HG03175 (cell line): ENCODE results near the gene CSNK2A1.

ENCODE experiments used
- ATAC-seq: cut with Tn5 transposase; IDR thresholded peaks from one replicate; pipeline ENCODE4 v1.9.1; 2021; ENCODE audit warnings: mild to moderate bottlenecking, moderate library complexity; ENCODE audit not compliant: unreplicated experiment

Gene CSNK2A1

DNA sequence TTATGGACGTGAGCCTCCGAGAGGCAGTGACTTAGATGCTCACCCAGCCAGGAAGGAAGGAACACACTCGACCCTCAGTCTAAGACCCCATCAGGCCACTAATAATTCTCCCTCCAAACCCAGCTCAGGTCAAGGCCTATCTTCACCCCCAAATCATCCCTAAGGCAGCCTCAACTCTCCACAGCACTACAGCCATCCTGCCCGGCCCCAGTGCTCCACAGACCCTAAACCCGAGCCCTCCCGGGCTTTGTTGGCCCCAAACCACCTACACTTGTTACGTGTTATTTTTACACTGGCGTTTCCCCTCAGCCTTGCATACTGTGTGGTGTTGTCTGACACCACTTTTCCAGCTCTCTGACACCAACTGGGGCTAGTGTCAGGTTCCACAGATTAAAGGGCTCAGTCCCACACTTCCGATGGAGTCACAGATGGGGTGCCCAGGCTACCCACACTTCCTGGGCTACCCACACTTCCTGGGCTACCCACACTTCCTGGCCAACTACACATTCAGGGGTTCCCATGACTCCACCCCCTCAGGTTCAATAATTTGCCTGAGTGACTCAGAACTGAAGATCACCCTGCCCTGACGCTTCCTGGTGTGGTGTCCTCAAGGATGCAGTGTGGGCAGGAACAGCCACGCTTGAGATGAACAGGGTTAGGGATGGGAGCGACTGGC is 110.2 kb downstream of the CSNK2A1 start:
- ATAC-seq, result peak; percentile 76

DNA sequence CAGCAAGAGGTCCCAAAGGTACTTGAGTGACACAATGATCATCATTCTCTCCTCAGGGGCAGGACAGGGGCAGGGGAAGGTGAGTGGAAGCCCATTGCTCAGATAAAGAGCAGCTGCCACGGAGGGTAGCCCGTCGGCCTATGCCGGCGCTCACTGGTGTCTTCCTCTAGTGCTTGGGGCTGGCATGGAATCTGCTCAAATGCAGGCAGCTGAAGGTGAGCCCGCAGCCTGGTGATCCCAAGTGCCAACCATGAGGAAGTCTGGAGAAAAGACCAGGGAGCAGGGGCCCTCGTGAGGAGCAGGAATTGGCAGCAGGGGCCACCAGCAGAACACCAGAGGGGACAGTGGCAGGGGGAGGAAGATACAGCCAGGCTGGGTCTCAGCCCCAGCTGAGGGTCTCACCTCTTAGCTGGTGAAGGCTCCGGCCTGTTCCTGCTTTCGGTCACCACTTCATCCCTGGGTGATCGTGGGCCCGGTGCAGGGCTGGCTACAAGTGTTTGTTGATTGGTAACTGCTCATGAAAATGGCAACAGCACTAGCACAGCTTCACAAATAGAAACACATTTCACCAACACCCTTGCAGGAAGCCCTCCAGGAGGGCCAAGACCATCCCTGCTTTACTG is 110.8 kb downstream of the CSNK2A1 start:
- ATAC-seq, result no peak

DNA sequence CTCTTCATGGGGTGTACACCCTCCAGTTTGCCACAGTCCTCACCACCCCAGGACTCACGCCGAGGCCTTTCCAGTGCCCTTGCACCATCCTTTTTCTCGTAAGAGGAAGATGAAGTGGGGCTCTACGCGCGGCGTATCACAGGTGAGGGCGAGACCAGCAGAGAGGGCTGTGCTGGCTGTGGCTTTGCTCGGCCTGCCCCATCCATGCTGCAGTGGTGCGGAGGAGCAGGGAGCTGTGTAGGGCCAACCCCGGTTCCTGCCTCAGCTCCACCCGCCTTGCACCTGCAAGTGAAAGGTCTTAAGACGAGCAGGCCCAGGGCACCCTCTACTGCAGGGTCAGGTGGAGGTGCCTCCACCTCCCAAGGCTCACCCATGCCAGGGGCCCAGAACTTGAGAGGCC is 111.4 kb downstream of the CSNK2A1 start:
- no peak for ATAC-seq

DNA sequence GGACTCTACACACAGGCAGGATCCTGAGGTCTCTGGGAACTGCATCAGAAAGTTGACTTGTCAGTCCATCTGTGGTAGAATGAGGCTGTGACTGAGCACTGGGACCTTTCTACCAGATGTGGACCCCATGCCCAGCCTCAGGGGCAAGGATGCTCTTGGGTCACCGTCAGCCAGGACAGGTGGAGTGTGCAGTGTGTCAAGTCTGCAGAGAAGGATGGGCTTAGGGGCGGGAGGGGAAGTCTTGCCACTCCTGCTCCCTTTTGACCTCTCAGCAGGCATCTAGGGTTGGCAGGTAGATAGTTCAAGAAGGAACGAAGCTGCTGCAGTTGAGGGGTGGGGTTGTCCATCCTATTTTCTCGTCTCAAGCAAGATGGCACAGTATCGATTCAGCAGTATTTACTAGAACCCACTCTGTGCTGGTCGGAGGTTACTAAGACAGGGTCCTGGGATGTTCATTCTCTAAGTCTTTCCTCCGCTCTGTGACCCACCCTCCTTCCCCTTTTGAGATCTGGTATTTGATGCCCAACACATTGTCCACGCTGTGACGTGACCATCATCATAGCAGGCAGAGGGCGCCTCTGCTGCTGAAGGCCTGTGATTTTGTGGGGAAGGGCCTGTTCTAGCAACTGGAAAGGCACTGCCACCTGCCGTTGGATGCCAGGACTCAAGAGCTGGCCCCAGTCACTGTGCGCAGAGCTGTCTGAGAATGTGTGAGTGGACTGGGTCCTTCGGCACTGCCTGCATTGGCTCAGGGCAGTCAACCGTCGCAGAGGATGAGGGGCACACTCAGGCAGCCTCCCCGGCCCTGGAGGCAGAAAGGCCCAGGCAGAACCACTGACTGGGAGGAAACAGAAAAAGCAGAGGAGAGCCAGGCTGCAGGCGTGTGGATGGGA is 112.3 kb downstream of the CSNK2A1 start:
- ATAC-seq, result no peak

- no peak for ATAC-seq
Measured at GRCh38 chr20:430091-430999, 113.2 kb downstream of the CSNK2A1 start.

DNA sequence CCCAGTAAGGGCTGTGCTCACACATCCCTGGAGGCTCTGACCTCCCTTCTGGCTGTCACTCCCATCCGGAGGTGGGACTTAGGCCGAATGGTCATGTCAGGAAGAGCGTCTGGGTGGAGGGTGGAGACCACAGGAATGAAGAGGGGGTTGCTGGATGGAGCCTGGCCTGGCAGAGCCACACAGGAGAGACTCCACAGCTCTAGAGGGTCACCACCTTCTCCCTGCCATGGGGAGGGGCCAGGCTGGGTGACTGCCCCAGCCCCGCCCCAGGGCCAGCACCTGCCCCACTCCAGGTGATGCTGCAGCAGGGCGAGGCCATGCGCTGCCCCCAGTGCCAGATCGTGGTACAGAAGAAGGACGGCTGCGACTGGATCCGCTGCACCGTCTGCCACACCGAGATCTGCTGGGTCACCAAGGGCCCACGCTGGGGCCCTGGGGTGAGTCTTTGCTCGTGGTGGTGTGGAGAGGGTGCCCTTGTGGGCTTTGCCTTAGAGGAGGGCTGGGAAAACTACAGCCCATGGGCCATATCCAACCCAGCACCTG is 114.9 kb downstream of the CSNK2A1 start:
- no peak for ATAC-seq

GRCh38 chr20:427849-428657 is 115.5 kb downstream of the CSNK2A1 start:
- ATAC-seq, result no peak

- ATAC-seq, result no peak
Measured at GRCh38 chr20:427401-427800, 116.2 kb downstream of the CSNK2A1 start.

DNA sequence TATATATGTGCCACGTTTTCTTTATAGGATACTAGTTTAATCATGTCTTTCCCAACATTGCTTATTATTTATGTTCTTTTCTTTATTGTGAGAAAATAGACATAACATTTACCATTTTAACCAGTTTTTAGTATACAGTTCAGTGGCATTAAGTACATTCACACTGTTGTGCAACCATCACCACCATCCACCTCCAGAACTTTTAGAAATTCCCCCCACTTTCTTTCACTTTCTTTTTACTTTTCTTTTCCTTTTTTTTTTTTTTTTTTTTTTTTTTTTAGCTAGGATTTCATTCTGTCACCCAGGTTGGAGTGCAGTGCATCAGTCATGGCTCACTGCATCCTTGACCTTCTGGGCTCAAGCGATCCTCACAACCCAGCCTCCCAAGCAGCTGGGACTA is 117.0 kb downstream of the CSNK2A1 start:
- ATAC-seq, result no peak
